T-helper 1 cell treated with Interleukin-12 subunit alpha and Interleukin-12 subunit beta and Interleukin-4 antibody, amounts not matched to agents 30 μg/mL and 1 μg/mL, for 36 hours (primary cell): ENCODE results near the gene CDK8.

Experiments used
- H3K27ac Mint-ChIP-seq: one replicate; pipeline ENCODE4 v1.8.0; 2021; ENCODE audit warnings: mild to moderate bottlenecking, mixed read lengths
- H3K27me3 Mint-ChIP-seq: one replicate; pipeline ENCODE4 v1.8.0; 2021; ENCODE audit warnings: low read depth, mixed read lengths
- H3K36me3 Mint-ChIP-seq: one replicate; pipeline ENCODE4 v1.8.0; 2021; ENCODE audit warnings: low read depth, mixed read lengths
- H3K4me1 Mint-ChIP-seq: one replicate; pipeline ENCODE4 v1.8.0; 2021; ENCODE audit warnings: low read depth, mixed read lengths
- H3K4me3 Mint-ChIP-seq: one replicate; pipeline ENCODE4 v1.8.0; 2021; ENCODE audit warnings: mild to moderate bottlenecking, moderate library complexity, mixed read lengths
- H3K9me3 Mint-ChIP-seq: one replicate; pipeline ENCODE4 v1.8.0; 2021; ENCODE audit warnings: mixed read lengths

Gene CDK8

GRCh38 chr13:26440111-26440510 is 186.2 kb downstream of the CDK8 start:
- H3K4me1 Mint-ChIP-seq: no peaks in the 10 kb centered on the region
- peaks cover 1% of the 10 kb centered on the region for H3K36me3 Mint-ChIP-seq
- H3K4me3 Mint-ChIP-seq: no peak overlapping the region
- no peaks in the 10 kb centered on the region for H3K27me3 Mint-ChIP-seq
- no peak overlapping the region for H3K27ac Mint-ChIP-seq
- H3K9me3 Mint-ChIP-seq: peaks cover 13% of the 10 kb centered on the region

DNA sequence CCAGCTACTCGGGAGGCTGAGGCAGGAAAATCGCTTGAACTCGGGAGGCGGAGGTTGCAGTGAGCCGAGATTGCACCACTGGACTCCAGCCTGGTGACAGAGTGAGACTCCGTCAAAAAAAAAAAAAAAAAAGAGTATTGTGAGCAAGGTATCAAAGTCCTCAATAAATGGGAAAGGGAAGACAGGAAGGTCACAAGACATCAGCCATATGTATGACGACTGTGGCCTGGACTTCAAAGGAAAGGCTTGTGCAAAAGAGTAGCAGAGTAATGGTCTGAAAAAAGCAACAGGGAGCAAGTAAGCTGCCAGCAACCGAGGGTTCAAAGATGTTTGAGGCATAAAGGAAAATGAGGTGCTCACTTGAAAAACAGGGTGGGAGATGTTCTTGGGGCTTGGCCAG is 187.5 kb downstream of the CDK8 start:
- Mint-ChIP-seq H3K27me3 (no peaks in the 10 kb centered on the region), H3K4me3 (no peak overlapping the region), H3K27ac (no peak overlapping the region), H3K4me1 (no peaks in the 10 kb centered on the region), H3K9me3 (peaks cover 5% of the 10 kb centered on the region), H3K36me3 (peaks cover under 1% of the 10 kb centered on the region)

- Mint-ChIP-seq H3K4me1 (no peaks in the 10 kb centered on the region), H3K9me3 (no peaks in the 10 kb centered on the region), H3K27me3 (no peaks in the 10 kb centered on the region), H3K4me3 (no peak overlapping the region), H3K27ac (no peak overlapping the region), H3K36me3 (no peaks in the 10 kb centered on the region)
These were observed 188.6 kb downstream of the CDK8 start for GRCh38 chr13:26442541-26442940.

DNA sequence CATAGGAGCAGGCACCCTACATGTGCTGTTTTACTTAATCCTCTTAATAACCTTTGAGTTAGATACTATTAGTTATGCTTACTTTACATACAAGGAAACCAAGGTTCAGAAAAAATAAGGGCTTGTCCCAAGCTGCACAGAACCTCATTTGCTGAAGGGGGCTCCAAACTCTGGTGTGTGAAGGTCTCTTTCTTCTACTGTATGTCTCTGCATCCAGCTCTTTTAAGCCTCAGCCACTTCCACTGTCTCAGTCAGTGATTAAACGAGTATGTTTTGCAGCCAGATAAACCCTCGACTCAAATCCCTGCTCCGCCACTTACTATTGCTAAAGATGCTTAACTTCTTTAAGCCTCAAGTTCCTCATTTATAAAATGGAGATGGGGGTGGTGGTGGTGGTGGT is 191.2 kb downstream of the CDK8 start:
- Mint-ChIP-seq H3K27ac (no peak overlapping the region), H3K9me3 (no peaks in the 10 kb centered on the region), H3K4me1 (no peaks in the 10 kb centered on the region), H3K27me3 (no peaks in the 10 kb centered on the region), H3K4me3 (no peak overlapping the region), H3K36me3 (no peaks in the 10 kb centered on the region)

DNA sequence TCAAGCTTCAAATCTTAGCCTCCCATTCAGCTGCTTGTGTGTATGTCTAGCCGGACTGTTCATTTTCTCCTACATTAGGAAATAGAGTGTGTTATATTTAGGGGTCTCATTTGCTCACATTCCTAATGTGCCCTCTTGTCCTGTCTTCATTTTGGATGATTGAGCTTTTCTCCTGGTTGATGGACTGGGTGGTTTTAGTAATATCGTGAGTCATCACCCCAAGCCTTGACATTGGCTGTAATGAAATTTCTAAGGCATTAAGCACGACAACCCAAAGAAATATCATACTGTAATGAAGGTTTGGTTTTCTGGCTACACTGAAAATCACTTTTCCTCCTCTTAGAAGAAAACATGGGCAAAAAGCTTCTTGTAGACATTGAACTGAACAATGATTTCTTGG is 192.8 kb downstream of the CDK8 start:
- Mint-ChIP-seq H3K4me1 (no peaks in the 10 kb centered on the region), H3K27ac (no peak overlapping the region), H3K4me3 (no peak overlapping the region), H3K9me3 (no peaks in the 10 kb centered on the region), H3K27me3 (peaks cover 10% of the 10 kb centered on the region), H3K36me3 (no peaks in the 10 kb centered on the region)

DNA sequence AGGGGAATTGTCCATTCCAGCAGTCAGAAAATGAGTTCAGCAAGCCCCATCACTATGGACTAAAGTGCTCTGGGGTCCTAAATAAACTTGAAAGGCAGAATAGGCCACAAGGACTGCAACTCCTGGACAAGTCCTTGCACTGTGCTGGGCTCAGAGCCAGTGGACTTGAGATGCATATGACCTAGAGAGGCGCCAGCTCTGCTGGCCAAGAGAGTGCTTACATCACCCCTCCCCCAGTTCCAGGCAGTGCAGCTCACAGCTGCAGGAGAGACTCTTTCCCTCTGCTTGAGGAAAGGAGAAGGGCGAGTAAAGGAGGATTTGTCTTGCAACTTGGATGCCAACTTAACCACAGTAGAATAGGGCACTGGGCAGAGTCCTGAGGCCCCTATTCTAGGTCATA is 194.1 kb downstream of the CDK8 start:
- Mint-ChIP-seq H3K9me3 (no peaks in the 10 kb centered on the region), H3K4me1 (no peaks in the 10 kb centered on the region), H3K36me3 (no peaks in the 10 kb centered on the region), H3K27ac (no peak overlapping the region), H3K27me3 (peaks cover 18% of the 10 kb centered on the region), H3K4me3 (no peak overlapping the region)

- Mint-ChIP-seq H3K27ac (no peak overlapping the region), H3K27me3 (peaks cover 21% of the 10 kb centered on the region), H3K4me3 (no peak overlapping the region), H3K36me3 (no peaks in the 10 kb centered on the region), H3K4me1 (no peaks in the 10 kb centered on the region), H3K9me3 (no peaks in the 10 kb centered on the region)
These were observed 195.3 kb downstream of the CDK8 start for GRCh38 chr13:26449063-26449848.
